GM23338 (cell line): ENCODE results near the gene TSC2. TPM values are rescaled to one million over a fixed set of nuclear protein-coding genes. Genes with fewer than 3 reads are reported as not detected.
A peak's percentile ranks its signal among the peaks of the same experiment; 100 is the strongest.

ENCODE experiments used
- ATAC-seq: fragments of 200-7000 bp; cut with Tn5 transposase; 3 replicates; pipeline ENCODE4 v1.9.1; 2020
- DNase-seq: peaks from one replicate; pipeline ENCODE4 v3.0.0-alpha.2; 2015; ENCODE audit warnings: low spot score
- H2AFZ ChIP-seq: fragments of 200-600 bp; sonication (generic); 2 replicates; pipeline ENCODE4 v1.8.0; 2016; ENCODE audit warnings: antibody characterized with exemption, mild to moderate bottlenecking, moderate library complexity
- H3F3A ChIP-seq: fragments of 200-600 bp; sonication (generic); replicated peaks from 2 replicates; pipeline ENCODE4 v1.8.0; 2017; ENCODE audit warnings: antibody characterized with exemption, mixed run types, low read depth
- H3K27ac ChIP-seq: fragments of 200-600 bp; sonication (generic); 2 replicates; pipeline ENCODE4 v1.6.1; 2016; ENCODE audit warnings: low read depth
- H3K27me3 ChIP-seq: fragments of 200-600 bp; sonication (generic); 2 replicates; pipeline ENCODE4 v1.8.0; 2016; ENCODE audit warnings: mild to moderate bottlenecking, mixed run types, moderate library complexity; ENCODE audit not compliant: insufficient read depth
- H3K36me3 ChIP-seq: fragments of 200-600 bp; sonication (generic); 2 replicates; pipeline ENCODE4 v1.8.0; 2016; ENCODE audit warnings: mild to moderate bottlenecking; ENCODE audit not compliant: insufficient read depth
- H3K4me1 ChIP-seq: fragments of 200-600 bp; sonication (generic); 2 replicates; pipeline ENCODE4 v1.8.0; 2016; ENCODE audit warnings: mild to moderate bottlenecking, moderate library complexity; ENCODE audit not compliant: insufficient read depth
- H3K4me2 ChIP-seq: fragments of 200-600 bp; sonication (generic); 2 replicates; pipeline ENCODE4 v1.7.1; 2017; ENCODE audit warnings: mixed run types
- H3K4me3 ChIP-seq: fragments of 200-600 bp; sonication (generic); 2 replicates; pipeline ENCODE4 v1.6.1; 2016; ENCODE audit warnings: mixed run types
- H3K79me2 ChIP-seq: fragments of 200-600 bp; sonication (generic); replicated peaks from 2 replicates; pipeline ENCODE4 v1.8.0; 2017; ENCODE audit warnings: mild to moderate bottlenecking; ENCODE audit not compliant: insufficient read depth
- H3K9me2 ChIP-seq: fragments of 200-600 bp; sonication (generic); 2 replicates; pipeline ENCODE4 v1.8.0; 2017; ENCODE audit not compliant: insufficient read depth
- H4K20me1 ChIP-seq: fragments of 200-600 bp; sonication (generic); replicated peaks from 2 replicates; pipeline ENCODE4 v1.8.0; 2017; ENCODE audit warnings: mild to moderate bottlenecking; ENCODE audit not compliant: insufficient read depth
- H3K27ac Mint-ChIP-seq: 2 replicates; pipeline ENCODE4 v1.8.0; 2020; ENCODE audit warnings: inconsistent platforms, mild to moderate bottlenecking, moderate library complexity, mixed read lengths
- H3K27me3 Mint-ChIP-seq: 3 replicates; pipeline ENCODE4 v1.8.0; 2022; ENCODE audit warnings: low read depth, mild to moderate bottlenecking, moderate library complexity, mixed read lengths, inconsistent platforms; ENCODE audit not compliant: insufficient read depth, poor library complexity
- H3K36me3 Mint-ChIP-seq: 3 replicates; pipeline ENCODE4 v1.8.0; 2021; ENCODE audit warnings: low read depth, mild to moderate bottlenecking, inconsistent platforms, moderate library complexity, mixed read lengths
- H3K4me1 Mint-ChIP-seq: 3 replicates; pipeline ENCODE4 v1.8.0; 2020; ENCODE audit warnings: mild to moderate bottlenecking, inconsistent platforms, mixed read lengths
- H3K4me3 Mint-ChIP-seq: 3 replicates; pipeline ENCODE4 v1.8.0; 2021; ENCODE audit warnings: moderate library complexity, mild to moderate bottlenecking, inconsistent platforms, mixed read lengths
- H3K9me3 Mint-ChIP-seq: 3 replicates; pipeline ENCODE4 v1.8.0; 2020; ENCODE audit warnings: moderate library complexity, mild to moderate bottlenecking, inconsistent platforms, mixed read lengths
- CREB1 ChIP-seq: fragments of 250-450 bp; sonication (Bioruptor Pico); IDR thresholded peaks from 2 replicates; pipeline ENCODE4 v1.5.0; 2020; ENCODE audit warnings: low read depth, mild to moderate bottlenecking, moderate library complexity
- ETS1 ChIP-seq: IDR thresholded peaks from 2 replicates; pipeline ENCODE4 v1.6.1; 2016; ENCODE audit warnings: antibody characterized with exemption
- EZH2phosphoT487 ChIP-seq: fragments of 200-600 bp; sonication (generic); IDR thresholded peaks from one replicate; pipeline ENCODE4 v1.8.1; 2018; ENCODE audit warnings: antibody characterized with exemption; ENCODE audit not compliant: unreplicated experiment
- JUNB ChIP-seq: IDR thresholded peaks from one replicate; pipeline ENCODE4 v1.6.1; 2016; ENCODE audit warnings: antibody characterized with exemption; ENCODE audit not compliant: unreplicated experiment
- NANOG ChIP-seq: IDR thresholded peaks from 2 replicates; pipeline ENCODE4 v1.6.1; 2016; ENCODE audit warnings: antibody characterized with exemption, borderline replicate concordance
- REST ChIP-seq: IDR thresholded peaks from one replicate; pipeline ENCODE4 v1.6.1; 2018; ENCODE audit warnings: antibody characterized with exemption; ENCODE audit not compliant: unreplicated experiment
- STAT1 ChIP-seq: IDR thresholded peaks from one replicate; pipeline ENCODE4 v1.6.1; 2016; ENCODE audit warnings: antibody characterized with exemption; ENCODE audit not compliant: unreplicated experiment
- ZNF114 ChIP-seq: fragments of 250-450 bp; sonication (Bioruptor Pico); IDR thresholded peaks from 2 replicates; pipeline ENCODE4 v1.5.0; 2020; ENCODE audit warnings: mild to moderate bottlenecking, moderate library complexity
- ZNF331 ChIP-seq: fragments of 250-450 bp; sonication (Bioruptor Pico); IDR thresholded peaks from 2 replicates; pipeline ENCODE4 v1.5.0; 2020; ENCODE audit warnings: low read depth, mild to moderate bottlenecking, moderate library complexity
- ZNF462 ChIP-seq: fragments of 250-450 bp; sonication (Bioruptor Pico); IDR thresholded peaks from 2 replicates; pipeline ENCODE4 v1.5.0; 2020; ENCODE audit warnings: mild to moderate bottlenecking, moderate library complexity
- polyA plus RNA-seq: library from polyadenylated mRNA; unstranded; fragments of >200 nt; fragmentation: Nextera tagmentation; extraction: Ambion mirVana; gene quantifications from 2 replicates; pipeline ENCODE4 v1.2.1, GENCODE V29; 2016
- total RNA-seq: library from RNA; depleted of rRNA; stranded (reverse); fragments of >200 nt; shearing (Covaris generic); gene quantifications from 2 replicates; pipeline ENCODE4 v1.2.3, GENCODE V29; 2014

TSC2 gene
- total and polyA plus RNA-seq, 2 experiments from 2014 or later: 40.5 to 93.0 TPM

- H3K4me3 Mint-ChIP-seq: peak overlapping the region; percentile 81
- Histone ChIP-seq H3K4me2 (peak overlapping the region; percentile 85), H3K4me1 (no peaks in the 10 kb centered on the region; the same call in 1 of the 2 replicates), H4K20me1 (no peaks in the 10 kb centered on the region), H3K27ac (no peak overlapping the region), H3K4me3 (peak overlapping the region; percentile 60), H3K27me3 (peaks cover 36% of the 10 kb centered on the region), H2AFZ (peak overlapping the region; percentile 72; the same call in 1 of the 2 replicates), H3K36me3 (no peaks in the 10 kb centered on the region), H3F3A (peaks cover 5% of the 10 kb centered on the region), H3K9me2 (no peaks in the 10 kb centered on the region), H3K79me2 (no peaks in the 10 kb centered on the region)
- peaks cover 12% of the 10 kb centered on the region for H3K4me1 Mint-ChIP-seq
- peaks cover 3% of the 10 kb centered on the region; the same call in 1 of the 3 replicates for H3K36me3 Mint-ChIP-seq
- ATAC-seq: no peak
- TF ChIP-seq REST: no peak
- TF ChIP-seq NANOG: no peak
- no peak for TF ChIP-seq ZNF331 (CRISPR knock-in tag)
- no peak for TF ChIP-seq STAT1
- DNase-seq: no peak
- H3K9me3 Mint-ChIP-seq: no peaks in the 10 kb centered on the region
- peaks cover 14% of the 10 kb centered on the region for H3K27me3 Mint-ChIP-seq
- H3K27ac Mint-ChIP-seq: no peak overlapping the region
Observed at GRCh38 chr16:2027024-2028010, 20.5 kb upstream of the TSC2 start.

GRCh38 chr16:2028146-2028545 is 19.6 kb upstream of the TSC2 start:
- Histone ChIP-seq H3K79me2 (no peaks in the 10 kb centered on the region), H3K36me3 (no peaks in the 10 kb centered on the region), H3K9me2 (no peaks in the 10 kb centered on the region), H2AFZ (no peak overlapping the region), H3K27me3 (peaks cover 36% of the 10 kb centered on the region), H3K4me1 (no peaks in the 10 kb centered on the region; the same call in 1 of the 2 replicates), H3F3A (peaks cover 5% of the 10 kb centered on the region; the same call in 1 of the 2 replicates), H4K20me1 (no peaks in the 10 kb centered on the region), H3K27ac (no peak overlapping the region), H3K4me3 (no peak overlapping the region; the same call in 1 of the 2 replicates), H3K4me2 (no peak overlapping the region)
- DNase-seq (no peak), ATAC-seq (no peak)
- Mint-ChIP-seq H3K36me3 (no peaks in the 10 kb centered on the region), H3K27ac (no peak overlapping the region), H3K27me3 (peaks cover 9% of the 10 kb centered on the region), H3K9me3 (no peaks in the 10 kb centered on the region), H3K4me3 (peak overlapping the region; percentile 81; the same call in 2 of the 3 replicates), H3K4me1 (peaks cover 9% of the 10 kb centered on the region)
- TF ChIP-seq JUNB: no peak
- TF ChIP-seq ZNF114 (CRISPR knock-in tag): no peak
- no peak for TF ChIP-seq ZNF462 (CRISPR knock-in tag)
- no peak for TF ChIP-seq EZH2phosphoT487
- TF ChIP-seq CREB1: no peak
- no peak for TF ChIP-seq STAT1
- no peak for TF ChIP-seq ETS1
